SU-DHL-6 (cell line): ENCODE measurements around the gene ZNF23.

Experiments used
- EZH2phosphoT487 ChIP-seq: fragments of 200-600 bp; sonication (generic), shearing (Covaris generic); conservative IDR thresholded peaks from 2 replicates; pipeline ENCODE4 v1.6.1; 2018; ENCODE audit warnings: mild to moderate bottlenecking, antibody characterized with exemption, low read length, moderate library complexity, mixed read lengths
- TF ChIP-seq, protein P1 (sequence below): fragments of 200-600 bp; sonication (generic); IDR thresholded peaks from one replicate; pipeline ENCODE4 v1.5.1; 2017; ENCODE audit warnings: antibody characterized with exemption, mild to moderate bottlenecking, low read length, moderate library complexity; ENCODE audit not compliant: insufficient read depth, poor library complexity, severe bottlenecking

GRCh38 chr16:71426880-71427615, 35.0 kb downstream of the ZNF23 start:
- TF ChIP-seq, protein P1, sequence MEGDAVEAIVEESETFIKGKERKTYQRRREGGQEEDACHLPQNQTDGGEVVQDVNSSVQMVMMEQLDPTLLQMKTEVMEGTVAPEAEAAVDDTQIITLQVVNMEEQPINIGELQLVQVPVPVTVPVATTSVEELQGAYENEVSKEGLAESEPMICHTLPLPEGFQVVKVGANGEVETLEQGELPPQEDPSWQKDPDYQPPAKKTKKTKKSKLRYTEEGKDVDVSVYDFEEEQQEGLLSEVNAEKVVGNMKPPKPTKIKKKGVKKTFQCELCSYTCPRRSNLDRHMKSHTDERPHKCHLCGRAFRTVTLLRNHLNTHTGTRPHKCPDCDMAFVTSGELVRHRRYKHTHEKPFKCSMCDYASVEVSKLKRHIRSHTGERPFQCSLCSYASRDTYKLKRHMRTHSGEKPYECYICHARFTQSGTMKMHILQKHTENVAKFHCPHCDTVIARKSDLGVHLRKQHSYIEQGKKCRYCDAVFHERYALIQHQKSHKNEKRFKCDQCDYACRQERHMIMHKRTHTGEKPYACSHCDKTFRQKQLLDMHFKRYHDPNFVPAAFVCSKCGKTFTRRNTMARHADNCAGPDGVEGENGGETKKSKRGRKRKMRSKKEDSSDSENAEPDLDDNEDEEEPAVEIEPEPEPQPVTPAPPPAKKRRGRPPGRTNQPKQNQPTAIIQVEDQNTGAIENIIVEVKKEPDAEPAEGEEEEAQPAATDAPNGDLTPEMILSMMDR, result no peak
- no peak for TF ChIP-seq EZH2phosphoT487
